Mucosa of gallbladder (tissue), 1 donor: Measurements from ENCODE around the gene WWOX. TPM values are rescaled to one million over a fixed set of nuclear protein-coding genes. Genes with fewer than 3 reads are reported as not detected.
"Not testable (repeated sequence)": the region's sequence is repeated elsewhere in the genome, so short reads cannot be mapped to it uniquely, and the experiment has no call there.

Experiments used
- DNase-seq: peaks from one replicate; pipeline ENCODE4 v3.0.0-alpha.2; 2020; ENCODE audit warnings: low spot score
- total RNA-seq: library from RNA; stranded (reverse); gene quantifications from one replicate; pipeline ENCODE4 v1.2.1, GENCODE V29; 2021
- donor health status: DM: no; HTN: no; CAD: no.

WWOX gene
- total RNA-seq, 1 donor from 2014 or later, result 28.2 TPM

GRCh38 chr16:78571434-78571833 lies 472.0 kb downstream of the WWOX start:
- DNase-seq, result no peak

- no peak for DNase-seq
Observed at GRCh38 chr16:78571898-78572358, 472.5 kb downstream of the WWOX start.

DNA sequence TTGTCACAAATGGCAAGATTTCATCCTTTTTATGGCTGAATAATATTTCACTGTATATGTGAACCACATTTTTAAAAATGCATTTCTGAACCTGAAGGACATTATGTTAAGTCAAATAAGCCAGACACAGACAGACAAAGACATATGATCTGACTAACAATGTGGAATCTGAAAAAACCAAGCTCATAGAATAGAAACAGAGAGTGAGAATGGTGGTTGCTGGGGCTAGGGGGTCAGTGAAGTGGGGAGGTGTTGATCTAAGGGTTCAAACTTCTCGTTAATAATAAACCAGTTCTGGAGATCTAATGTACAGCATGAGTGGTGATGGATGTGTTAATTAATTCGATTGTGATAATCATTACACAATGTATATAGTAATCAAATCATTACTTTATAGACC lies 475.1 kb downstream of the WWOX start:
- no peak for DNase-seq

DNA sequence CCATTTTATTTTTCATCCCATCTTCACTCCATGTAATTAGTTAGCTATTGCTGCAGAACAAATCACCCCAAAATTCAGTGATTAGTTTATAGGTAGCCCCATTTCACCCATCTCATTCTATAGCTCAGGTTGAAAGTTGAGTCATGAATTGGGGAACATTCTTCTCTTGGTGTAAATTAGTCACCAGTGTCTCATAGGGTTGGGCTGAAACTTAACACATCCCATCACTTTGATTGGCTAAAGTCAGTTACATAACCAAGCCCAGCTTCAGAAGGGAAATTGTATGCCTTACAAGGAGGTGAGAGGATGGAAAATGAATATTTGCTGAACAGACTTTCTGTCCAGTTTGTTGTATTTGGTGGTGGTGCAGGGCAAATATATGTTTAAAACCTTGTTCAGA lies 477.5 kb downstream of the WWOX start:
- DNase-seq, result no peak

DNA sequence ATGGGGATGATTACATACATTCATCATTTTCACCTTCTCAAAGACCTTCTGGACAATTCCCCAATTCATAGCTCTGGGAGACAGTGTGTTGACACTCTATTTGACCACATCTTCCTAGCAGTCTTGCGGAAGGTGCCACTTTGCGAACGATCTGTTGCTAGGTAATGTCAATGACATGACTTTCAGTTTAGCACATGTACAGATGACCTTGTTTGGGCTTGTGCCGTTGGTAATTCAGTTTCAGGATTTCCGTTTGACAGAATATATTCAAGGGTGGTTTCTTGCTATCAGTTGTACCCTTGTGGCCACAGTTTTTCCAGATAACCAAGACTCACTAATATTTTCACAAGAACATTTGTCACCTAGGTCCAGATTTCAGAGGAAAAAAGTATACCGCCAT lies 478.2 kb downstream of the WWOX start:
- no peak for DNase-seq

GRCh38 chr16:78579020-78579419 lies 479.6 kb downstream of the WWOX start:
- DNase-seq, result no peak

DNA sequence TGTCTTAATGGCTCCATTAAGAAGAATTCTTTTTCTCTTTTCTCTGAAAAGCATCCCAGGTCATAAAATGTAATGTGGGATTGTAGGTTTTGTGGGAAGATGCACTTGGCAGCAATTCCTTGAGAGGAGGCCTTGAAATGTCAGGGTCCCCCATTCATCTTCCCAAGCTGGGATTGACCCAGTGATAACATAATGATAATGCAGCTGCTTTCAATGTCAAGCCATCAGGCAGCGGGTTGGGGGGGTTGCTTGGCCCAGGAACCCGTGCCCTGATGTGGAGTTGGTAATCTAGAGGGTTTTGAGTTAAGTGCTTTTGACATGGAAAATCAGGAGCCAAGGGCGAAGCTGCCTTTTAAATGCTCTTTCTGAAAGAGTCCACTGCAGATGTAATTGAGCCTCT lies 484.0 kb downstream of the WWOX start:
- DNase-seq, result no peak

- no peak for DNase-seq
Observed at GRCh38 chr16:78584213-78584860, 484.9 kb downstream of the WWOX start.

DNA sequence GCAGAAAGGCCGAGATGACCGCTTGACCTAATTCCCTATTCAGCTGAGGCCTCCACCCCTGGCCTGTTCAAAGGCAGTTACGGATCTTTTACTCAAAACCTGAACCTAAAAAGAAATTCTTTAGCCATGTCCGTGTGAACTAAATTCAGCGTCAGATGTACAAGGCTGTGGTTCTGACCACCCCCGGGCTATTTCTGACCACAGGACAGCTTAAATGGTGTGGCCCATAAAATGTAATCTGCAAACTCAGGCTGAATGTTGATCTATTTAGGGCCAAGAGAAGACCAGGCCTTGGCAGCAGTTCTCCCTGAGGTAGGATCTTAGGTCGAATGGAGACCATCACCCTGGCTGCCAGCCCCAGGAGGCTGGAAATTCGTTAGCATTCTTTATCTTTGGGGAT lies 485.5 kb downstream of the WWOX start:
- DNase-seq, result no peak

DNA sequence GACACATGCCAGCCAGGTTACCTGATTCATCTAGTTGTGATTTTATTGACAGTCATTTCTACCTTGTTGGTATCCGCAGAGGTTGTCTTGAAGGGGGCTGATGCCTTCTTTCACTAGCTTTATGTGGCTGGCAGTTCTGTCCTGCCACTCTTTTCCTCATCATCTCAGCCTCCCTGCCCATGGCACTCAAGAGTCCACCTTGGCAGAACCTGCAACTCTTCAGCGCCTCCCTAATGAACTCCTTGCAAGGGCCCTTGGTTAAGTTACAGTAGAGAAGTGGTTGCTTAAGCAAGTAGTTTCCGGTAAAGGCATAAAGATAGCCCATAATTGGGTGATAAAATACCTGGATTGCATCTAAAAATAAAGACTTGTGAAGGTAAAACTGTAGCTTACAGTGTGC lies 489.9 kb downstream of the WWOX start:
- DNase-seq, result no peak

DNA sequence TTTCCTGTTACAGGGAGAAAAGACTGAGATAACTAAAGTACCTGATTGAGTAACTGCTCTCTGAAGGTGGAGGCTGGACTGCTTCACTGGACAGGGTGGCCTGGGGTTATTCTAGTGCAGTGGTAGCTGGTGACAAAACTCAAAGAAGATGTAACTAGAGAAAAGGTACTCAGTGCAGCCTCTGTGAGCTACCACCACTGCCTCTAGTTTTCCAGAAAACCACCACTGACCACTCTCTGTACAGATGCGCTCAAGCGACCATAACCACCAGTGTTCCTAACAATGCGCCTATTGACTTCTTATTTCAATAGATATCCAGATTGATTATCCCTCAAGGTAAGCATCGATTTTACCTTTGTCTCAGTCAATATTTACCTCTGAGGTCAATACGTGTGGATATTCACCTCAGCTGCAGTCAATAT lies 492.2 kb downstream of the WWOX start:
- no peak for DNase-seq

GRCh38 chr16:78592111-78592510 lies 492.7 kb downstream of the WWOX start:
- no peak for DNase-seq

GRCh38 chr16:78593352-78593751 lies 493.9 kb downstream of the WWOX start:
- no peak for DNase-seq

GRCh38 chr16:78594191-78594590 lies 494.7 kb downstream of the WWOX start:
- DNase-seq, result no peak

- DNase-seq, result no peak
Observed at GRCh38 chr16:78596348-78596995, 497.0 kb downstream of the WWOX start.

- no peak for DNase-seq
Observed at GRCh38 chr16:78596996-78597422, 497.6 kb downstream of the WWOX start.

GRCh38 chr16:78597809-78598570 lies 498.5 kb downstream of the WWOX start:
- no peak for DNase-seq

DNA sequence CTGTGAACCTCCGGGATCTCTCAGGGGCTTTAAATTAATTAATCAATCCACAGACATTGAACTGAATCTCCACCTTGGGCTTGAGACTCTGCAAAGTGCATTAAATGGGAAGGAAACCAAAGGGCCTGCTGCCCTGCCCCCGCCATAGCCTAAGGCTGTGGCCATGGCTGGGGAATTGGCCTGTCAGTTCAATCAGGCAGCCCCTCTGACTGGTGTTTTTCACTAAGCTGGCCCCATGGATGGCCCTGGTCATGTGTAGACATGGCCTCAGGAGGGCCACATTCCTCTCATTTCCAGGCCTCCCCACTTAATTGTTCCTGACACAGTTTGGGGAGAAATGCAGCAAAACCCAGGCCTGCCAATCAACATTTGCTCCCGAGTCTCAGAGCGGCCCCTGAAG lies 499.8 kb downstream of the WWOX start:
- DNase-seq, result no peak

DNA sequence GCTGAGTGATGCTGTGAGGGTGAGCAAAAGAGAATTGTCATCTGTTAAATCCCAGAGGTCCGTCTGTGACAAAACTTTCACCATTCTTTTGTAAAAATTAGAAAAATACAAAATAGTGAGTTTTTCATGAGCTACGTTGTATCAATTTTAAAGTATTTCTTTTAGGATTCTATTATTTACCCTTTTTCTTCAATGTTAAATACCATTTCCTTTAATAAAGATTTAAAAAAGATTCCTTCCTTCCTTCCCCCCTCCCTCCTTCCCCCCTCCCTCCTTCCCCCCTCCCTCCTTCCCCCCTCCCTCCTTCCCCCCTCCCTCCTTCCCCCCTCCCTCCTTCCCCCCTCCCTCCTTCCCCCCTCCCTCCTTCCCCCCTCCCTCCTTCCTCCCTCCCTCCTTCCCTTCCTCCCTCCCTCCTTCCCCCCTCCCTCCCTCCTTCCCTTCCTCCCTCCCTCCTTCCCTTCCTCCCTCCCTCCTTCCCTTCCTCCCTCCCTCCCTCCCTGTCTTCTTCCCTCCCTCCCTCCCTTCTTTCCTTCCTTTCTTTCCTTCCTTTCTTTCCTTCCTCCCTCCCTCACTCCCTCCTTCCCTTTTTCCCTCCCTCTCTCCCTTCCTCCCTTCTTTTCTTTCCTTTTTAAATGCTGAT lies 505.1 kb downstream of the WWOX start:
- not testable (repeated sequence) for DNase-seq

- DNase-seq, result no peak
Observed at GRCh38 chr16:78605548-78606101, 506.2 kb downstream of the WWOX start.

DNA sequence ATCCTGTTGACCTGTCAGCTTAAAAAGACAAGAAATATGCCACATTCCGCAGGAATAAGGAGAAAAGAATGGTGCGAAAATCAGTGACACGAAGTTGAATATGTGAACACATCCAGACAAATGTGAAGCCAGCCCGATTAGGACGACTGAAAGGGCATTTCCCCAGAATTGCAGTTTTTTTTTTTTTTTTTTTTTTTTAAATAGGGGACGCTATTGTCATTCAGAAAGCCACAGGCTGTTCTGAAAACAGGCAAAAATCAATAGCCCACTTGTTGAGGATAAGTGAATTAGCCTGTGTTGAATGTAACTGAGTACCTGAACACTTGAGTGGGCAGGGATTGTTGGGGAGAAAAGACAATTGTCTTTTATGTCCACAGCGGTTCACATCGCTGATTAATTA lies 507.1 kb downstream of the WWOX start:
- no peak for DNase-seq

- DNase-seq, result no peak
Observed at GRCh38 chr16:78607022-78607421, 507.6 kb downstream of the WWOX start.
